DMS153 (cell line): ENCODE measurements around the gene MAZ.

ENCODE experiments used
- DNase-seq: peaks from one replicate; lab custom pipeline; 2025; lab: John Stamatoyannopoulos, UW

The MAZ gene

DNA sequence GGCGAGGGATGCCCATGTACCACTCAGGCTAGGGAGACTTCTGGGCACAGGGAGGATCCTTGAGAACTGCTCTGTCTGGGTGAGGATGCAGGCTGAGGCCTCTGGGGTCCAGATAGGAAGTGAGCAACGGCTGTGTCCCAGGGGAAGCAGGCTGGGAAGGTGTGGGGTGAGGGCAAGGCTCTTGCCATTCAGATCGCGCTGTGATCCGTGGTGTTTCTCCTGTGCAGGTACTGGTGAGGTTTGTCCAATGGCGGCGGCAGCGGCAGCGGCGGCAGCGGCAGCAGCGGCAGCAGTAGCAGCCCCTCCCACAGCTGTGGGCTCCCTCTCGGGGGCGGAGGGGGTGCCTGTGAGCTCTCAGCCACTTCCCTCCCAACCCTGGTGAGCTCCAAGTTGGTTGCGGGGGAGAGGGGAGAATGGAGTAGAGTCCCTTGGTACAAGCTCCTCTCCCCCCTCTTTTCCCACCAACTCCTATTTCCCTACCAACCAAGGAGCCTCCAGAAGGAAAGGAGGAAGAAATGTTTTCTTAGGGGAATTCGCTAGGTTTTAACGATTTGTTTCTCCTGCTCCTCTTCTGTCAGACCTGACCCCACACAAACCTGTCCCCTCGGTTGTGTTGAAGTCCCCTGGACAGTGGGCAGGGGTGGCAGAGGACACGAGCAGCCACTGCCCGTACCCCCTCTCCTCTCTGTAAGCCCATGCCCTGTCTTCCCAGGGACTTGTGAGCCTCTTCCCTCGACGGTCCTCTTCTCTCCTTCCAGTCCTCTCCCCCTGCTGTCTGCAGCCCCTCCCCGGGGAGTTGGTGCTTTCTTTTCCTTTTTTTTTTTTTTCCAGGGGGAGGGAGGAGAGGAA is 3.7 kb downstream of the MAZ start:
- DNase-seq = no peak

DNA sequence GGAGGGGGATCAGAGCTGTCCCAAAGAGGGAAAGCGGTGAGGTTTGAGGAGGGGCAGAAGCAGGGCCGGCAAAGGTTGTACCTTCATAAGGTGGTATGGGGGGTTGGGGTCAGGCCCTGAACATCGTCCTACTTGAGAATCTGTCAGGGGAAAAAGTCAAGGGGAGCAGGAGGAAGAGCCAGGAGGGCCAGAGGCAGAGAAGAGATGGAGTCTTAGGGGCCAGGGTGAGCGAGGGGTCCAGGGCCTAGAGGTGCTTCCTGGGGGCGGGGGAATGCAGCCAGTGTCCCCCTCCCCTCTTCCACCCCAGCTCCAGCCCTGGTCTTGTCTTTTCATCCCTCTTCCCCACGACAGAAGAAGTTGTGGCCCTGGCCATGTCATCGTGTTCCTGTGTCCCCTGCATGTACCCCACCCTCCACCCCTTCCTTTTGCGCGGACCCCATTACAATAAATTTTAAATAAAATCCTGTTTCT is 4.4 kb downstream of the MAZ start:
- DNase-seq = no peak

- peak; percentile 90 for DNase-seq
Observed at GRCh38 chr16:29811170-29811895, 5.0 kb downstream of the MAZ start.

- no peak for DNase-seq
Observed at GRCh38 chr16:29811896-29812665, 5.8 kb downstream of the MAZ start, which contains the start of gene PRRT2. Gene PRRT2, plus strand, starts transcription at chr16:29812193. Its CDS starts 862 bp downstream, at chr16:29813055.

- DNase-seq = no peak
Observed at GRCh38 chr16:29812754-29813643, 6.7 kb downstream of the MAZ start.

- DNase-seq = no peak
Observed at GRCh38 chr16:29813644-29814562, 7.6 kb downstream of the MAZ start.

DNA sequence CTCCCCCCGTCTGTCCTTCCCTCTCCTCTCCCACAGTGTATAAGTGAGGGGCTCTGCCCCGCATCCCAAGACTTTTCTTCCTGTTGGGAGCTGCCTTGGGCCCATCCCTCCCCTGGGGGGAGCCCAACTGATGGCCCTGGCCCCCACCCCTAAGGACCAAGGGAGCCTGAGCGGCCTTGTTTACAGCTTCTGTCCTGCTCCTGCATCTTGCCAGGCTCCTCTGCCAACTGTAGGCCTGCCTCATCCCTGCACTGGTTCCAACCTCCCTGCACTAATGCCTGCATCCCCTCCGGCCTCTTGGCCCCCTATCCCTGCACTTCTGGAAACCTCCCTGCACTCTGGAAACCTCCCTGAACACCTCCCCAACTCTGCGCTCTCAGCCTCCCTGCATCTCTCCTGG is 8.3 kb downstream of the MAZ start:
- no peak for DNase-seq

- no peak for DNase-seq
Observed at GRCh38 chr16:29815032-29815721, 8.8 kb downstream of the MAZ start.

- peak; percentile 98 for DNase-seq
Observed at GRCh38 chr16:29815793-29816693, 9.7 kb downstream of the MAZ start, which contains the start of gene PAGR1. Gene PAGR1, plus strand, starts transcription at chr16:29816152. Its CDS starts 374 bp downstream, at chr16:29816526.

DNA sequence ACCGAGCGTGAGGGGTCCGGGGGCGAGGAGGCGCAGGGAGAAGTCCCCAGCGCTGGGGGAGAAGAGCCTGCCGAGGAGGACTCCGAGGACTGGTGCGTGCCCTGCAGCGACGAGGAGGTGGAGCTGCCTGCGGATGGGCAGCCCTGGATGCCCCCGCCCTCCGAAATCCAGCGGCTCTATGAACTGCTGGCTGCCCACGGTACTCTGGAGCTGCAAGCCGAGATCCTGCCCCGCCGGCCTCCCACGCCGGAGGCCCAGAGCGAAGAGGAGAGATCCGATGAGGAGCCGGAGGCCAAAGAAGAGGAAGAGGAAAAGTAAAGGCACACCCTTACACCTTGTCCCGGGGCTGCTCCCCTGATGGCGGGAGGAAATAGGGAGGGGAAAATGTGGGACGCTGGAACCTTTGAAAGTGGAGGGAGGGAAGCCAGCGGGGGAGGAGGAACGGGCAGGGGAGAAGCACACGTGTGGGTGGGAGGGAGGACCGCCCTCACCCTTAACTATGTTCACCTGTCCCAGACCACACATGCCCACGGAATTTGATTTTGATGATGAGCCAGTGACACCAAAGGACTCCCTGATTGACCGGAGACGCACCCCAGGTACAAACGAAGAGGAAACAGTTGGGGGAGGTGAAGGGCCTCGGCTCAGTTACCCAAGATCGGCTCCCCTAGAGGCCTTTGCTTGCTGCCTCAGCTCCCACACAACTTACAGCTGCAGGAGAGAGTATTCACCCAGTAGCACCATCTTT is 10.5 kb downstream of the MAZ start:
- DNase-seq = peak; percentile 70

DNA sequence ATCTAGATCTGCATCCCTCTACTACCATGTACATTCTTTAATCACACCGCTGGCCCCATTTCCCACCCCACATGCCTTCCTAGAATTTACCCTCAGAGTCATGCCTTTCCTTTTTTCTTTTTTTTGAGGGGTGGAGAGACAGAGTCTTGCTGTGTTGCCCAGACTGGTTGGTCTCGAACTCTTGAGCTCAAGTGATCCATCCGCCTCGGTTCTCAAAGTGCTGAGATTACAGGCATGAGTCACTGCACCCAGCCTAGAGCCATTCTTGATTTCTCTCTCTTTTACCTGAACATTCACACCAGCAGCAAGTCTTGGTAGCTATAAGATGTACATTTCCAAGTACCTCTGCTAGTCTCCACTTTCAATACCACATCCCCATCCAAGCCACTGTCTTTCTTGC is 11.8 kb downstream of the MAZ start:
- DNase-seq = no peak

DNA sequence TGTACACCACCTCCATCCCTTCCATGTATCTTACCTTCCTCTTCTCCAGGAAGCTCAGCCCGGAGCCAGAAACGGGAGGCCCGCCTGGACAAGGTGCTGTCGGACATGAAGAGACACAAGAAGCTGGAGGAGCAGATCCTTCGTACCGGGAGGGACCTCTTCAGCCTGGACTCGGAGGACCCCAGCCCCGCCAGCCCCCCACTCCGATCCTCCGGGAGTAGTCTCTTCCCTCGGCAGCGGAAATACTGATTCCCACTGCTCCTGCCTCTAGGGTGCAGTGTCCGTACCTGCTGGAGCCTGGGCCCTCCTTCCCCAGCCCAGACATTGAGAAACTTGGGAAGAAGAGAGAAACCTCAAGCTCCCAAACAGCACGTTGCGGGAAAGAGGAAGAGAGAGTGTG is 13.2 kb downstream of the MAZ start:
- DNase-seq = no peak

GRCh38 chr16:29820271-29820701 is 14.0 kb downstream of the MAZ start, which contains the start of gene MVP:
Gene MVP, plus strand, starts transcription at chr16:29820462. Its CDS starts 10,088 bp downstream, at chr16:29830550.
- DNase-seq = peak; percentile 26

DNA sequence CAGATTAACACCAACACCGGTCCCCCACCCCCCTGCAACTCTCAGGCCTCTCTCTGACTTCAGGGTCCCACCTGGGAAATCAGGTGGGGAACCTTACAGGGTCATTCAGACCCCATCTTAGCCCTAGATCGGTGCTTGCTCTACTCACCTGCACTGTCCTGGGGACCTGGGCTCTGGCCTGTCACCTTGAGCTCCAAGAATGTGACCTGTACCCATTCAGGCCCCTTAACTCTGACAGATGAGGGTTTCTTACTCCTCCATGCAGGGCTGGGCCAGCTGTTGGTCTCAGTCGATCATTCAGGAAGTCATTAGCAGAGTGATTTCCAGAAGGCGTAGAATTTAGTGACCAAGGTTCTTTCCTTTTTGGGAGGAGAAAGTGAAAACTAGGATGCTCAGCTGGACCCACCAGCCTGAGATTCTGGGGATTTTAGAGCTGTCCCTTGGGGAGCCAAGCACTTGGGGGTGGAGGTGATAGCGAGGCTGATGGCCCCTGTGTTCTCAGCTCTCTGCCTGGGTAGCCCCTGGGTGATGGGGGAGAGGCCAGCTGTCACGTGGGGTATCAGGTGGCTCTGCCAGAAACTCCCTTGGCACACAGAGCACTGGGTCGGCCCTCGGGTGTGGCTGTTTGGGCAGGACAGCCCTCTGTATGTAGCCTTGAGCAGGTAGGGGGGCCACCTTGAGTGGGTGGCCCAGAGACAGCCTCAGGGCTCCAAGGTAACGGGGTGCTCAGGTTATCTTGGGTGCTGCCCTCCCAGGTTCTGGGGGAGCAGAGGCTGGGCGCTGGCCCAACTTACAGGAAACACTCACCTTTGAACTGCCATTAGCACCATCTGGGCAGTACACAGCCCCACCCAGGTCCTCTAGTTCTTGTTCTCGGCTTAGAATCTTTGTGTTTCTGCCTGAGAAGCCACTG is 14.7 kb downstream of the MAZ start:
- DNase-seq = peak; percentile 16

GRCh38 chr16:29821643-29822115 is 15.3 kb downstream of the MAZ start:
- DNase-seq = no peak

- no peak for DNase-seq
Observed at GRCh38 chr16:29824589-29825144, 18.3 kb downstream of the MAZ start.
